GM23338 (cell line): ENCODE results near the gene MUS81. TPM values are rescaled to one million over a fixed set of nuclear protein-coding genes. Genes with fewer than 3 reads are reported as not detected.
A peak's percentile ranks its signal among the peaks of the same experiment; 100 is the strongest.

Source experiments
- ATAC-seq: fragments of 200-7000 bp; cut with Tn5 transposase; 3 replicates; pipeline ENCODE4 v1.9.1; 2020
- DNase-seq: peaks from one replicate; pipeline ENCODE4 v3.0.0-alpha.2; 2015; ENCODE audit warnings: low spot score
- H2AFZ ChIP-seq: fragments of 200-600 bp; sonication (generic); 2 replicates; pipeline ENCODE4 v1.8.0; 2016; ENCODE audit warnings: antibody characterized with exemption, mild to moderate bottlenecking, moderate library complexity
- H3F3A ChIP-seq: fragments of 200-600 bp; sonication (generic); replicated peaks from 2 replicates; pipeline ENCODE4 v1.8.0; 2017; ENCODE audit warnings: antibody characterized with exemption, mixed run types, low read depth
- H3K27ac ChIP-seq: fragments of 200-600 bp; sonication (generic); 2 replicates; pipeline ENCODE4 v1.6.1; 2016; ENCODE audit warnings: low read depth
- H3K27me3 ChIP-seq: fragments of 200-600 bp; sonication (generic); 2 replicates; pipeline ENCODE4 v1.8.0; 2016; ENCODE audit warnings: mild to moderate bottlenecking, mixed run types, moderate library complexity; ENCODE audit not compliant: insufficient read depth
- H3K36me3 ChIP-seq: fragments of 200-600 bp; sonication (generic); 2 replicates; pipeline ENCODE4 v1.8.0; 2016; ENCODE audit warnings: mild to moderate bottlenecking; ENCODE audit not compliant: insufficient read depth
- H3K4me1 ChIP-seq: fragments of 200-600 bp; sonication (generic); 2 replicates; pipeline ENCODE4 v1.8.0; 2016; ENCODE audit warnings: mild to moderate bottlenecking, moderate library complexity; ENCODE audit not compliant: insufficient read depth
- H3K4me2 ChIP-seq: fragments of 200-600 bp; sonication (generic); 2 replicates; pipeline ENCODE4 v1.7.1; 2017; ENCODE audit warnings: mixed run types
- H3K4me3 ChIP-seq: fragments of 200-600 bp; sonication (generic); 2 replicates; pipeline ENCODE4 v1.6.1; 2016; ENCODE audit warnings: mixed run types
- H3K79me2 ChIP-seq: fragments of 200-600 bp; sonication (generic); replicated peaks from 2 replicates; pipeline ENCODE4 v1.8.0; 2017; ENCODE audit warnings: mild to moderate bottlenecking; ENCODE audit not compliant: insufficient read depth
- H3K9me2 ChIP-seq: fragments of 200-600 bp; sonication (generic); 2 replicates; pipeline ENCODE4 v1.8.0; 2017; ENCODE audit not compliant: insufficient read depth
- H4K20me1 ChIP-seq: fragments of 200-600 bp; sonication (generic); replicated peaks from 2 replicates; pipeline ENCODE4 v1.8.0; 2017; ENCODE audit warnings: mild to moderate bottlenecking; ENCODE audit not compliant: insufficient read depth
- H3K27ac Mint-ChIP-seq: 2 replicates; pipeline ENCODE4 v1.8.0; 2020; ENCODE audit warnings: inconsistent platforms, mild to moderate bottlenecking, moderate library complexity, mixed read lengths
- H3K27me3 Mint-ChIP-seq: 3 replicates; pipeline ENCODE4 v1.8.0; 2022; ENCODE audit warnings: low read depth, mild to moderate bottlenecking, moderate library complexity, mixed read lengths, inconsistent platforms; ENCODE audit not compliant: insufficient read depth, poor library complexity
- H3K36me3 Mint-ChIP-seq: 3 replicates; pipeline ENCODE4 v1.8.0; 2021; ENCODE audit warnings: low read depth, mild to moderate bottlenecking, inconsistent platforms, moderate library complexity, mixed read lengths
- H3K4me1 Mint-ChIP-seq: 3 replicates; pipeline ENCODE4 v1.8.0; 2020; ENCODE audit warnings: mild to moderate bottlenecking, inconsistent platforms, mixed read lengths
- H3K4me3 Mint-ChIP-seq: 3 replicates; pipeline ENCODE4 v1.8.0; 2021; ENCODE audit warnings: moderate library complexity, mild to moderate bottlenecking, inconsistent platforms, mixed read lengths
- H3K9me3 Mint-ChIP-seq: 3 replicates; pipeline ENCODE4 v1.8.0; 2020; ENCODE audit warnings: moderate library complexity, mild to moderate bottlenecking, inconsistent platforms, mixed read lengths
- POLR2AphosphoS5 ChIP-seq: IDR thresholded peaks from 2 replicates; pipeline ENCODE4 v1.6.1; 2016; ENCODE audit warnings: antibody characterized with exemption, low read depth
- polyA plus RNA-seq: library from polyadenylated mRNA; unstranded; fragments of >200 nt; fragmentation: Nextera tagmentation; extraction: Ambion mirVana; gene quantifications from 2 replicates; pipeline ENCODE4 v1.2.1, GENCODE V29; 2016
- total RNA-seq: library from RNA; depleted of rRNA; stranded (reverse); fragments of >200 nt; shearing (Covaris generic); gene quantifications from 2 replicates; pipeline ENCODE4 v1.2.3, GENCODE V29; 2014
- TF ChIP-seq, protein P1 (sequence below): fragments of 250-450 bp; sonication (Bioruptor Pico); IDR thresholded peaks from 2 replicates; pipeline ENCODE4 v1.5.0; 2020; ENCODE audit warnings: mild to moderate bottlenecking, moderate library complexity
- TF ChIP-seq, protein P2 (sequence below), 2 experiments: fragments of 200-600 bp in 1 of 2; sonication (generic) in 1 of 2; conservative IDR thresholded peaks; 2 replicates each; pipeline versions ENCODE4 v1.5.1 to v1.6.1; 2016 to 2017; ENCODE audit warnings: antibody characterized with exemption in 2 of 2, low read depth in 2 of 2, mild to moderate bottlenecking in 2 of 2, moderate library complexity in 1 of 2

Gene MUS81
- total and polyA plus RNA-seq, 2 experiments from 2014 or later, result 38.5 to 48.6 TPM

DNA sequence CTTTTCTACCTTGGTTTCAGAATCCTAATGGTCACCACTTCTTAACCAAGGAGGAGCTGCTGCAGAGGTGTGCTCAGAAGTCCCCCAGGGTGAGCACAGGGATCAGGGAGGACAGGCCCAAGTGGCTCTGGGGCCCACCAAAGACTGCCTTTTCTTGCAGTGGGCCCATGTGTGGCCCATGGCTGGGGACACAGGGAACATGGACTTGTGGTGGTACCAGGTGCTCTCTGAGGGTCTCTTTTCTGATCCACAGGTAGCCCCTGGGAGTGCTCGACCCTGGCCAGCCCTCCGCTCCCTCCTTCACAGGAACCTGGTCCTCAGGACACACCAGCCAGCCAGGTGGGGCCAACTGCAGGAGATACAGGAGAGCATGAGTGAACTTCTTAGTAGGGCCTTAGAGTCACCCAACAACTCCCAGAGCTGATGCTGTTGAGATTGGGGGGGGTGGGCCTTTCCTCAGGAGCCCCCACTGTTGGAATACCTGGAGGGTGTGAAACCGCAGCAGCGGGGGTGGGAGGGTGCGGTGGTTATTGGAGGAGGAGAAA lies 2.0 kb downstream of the MUS81 start (continued):
- TF ChIP-seq, protein P1, sequence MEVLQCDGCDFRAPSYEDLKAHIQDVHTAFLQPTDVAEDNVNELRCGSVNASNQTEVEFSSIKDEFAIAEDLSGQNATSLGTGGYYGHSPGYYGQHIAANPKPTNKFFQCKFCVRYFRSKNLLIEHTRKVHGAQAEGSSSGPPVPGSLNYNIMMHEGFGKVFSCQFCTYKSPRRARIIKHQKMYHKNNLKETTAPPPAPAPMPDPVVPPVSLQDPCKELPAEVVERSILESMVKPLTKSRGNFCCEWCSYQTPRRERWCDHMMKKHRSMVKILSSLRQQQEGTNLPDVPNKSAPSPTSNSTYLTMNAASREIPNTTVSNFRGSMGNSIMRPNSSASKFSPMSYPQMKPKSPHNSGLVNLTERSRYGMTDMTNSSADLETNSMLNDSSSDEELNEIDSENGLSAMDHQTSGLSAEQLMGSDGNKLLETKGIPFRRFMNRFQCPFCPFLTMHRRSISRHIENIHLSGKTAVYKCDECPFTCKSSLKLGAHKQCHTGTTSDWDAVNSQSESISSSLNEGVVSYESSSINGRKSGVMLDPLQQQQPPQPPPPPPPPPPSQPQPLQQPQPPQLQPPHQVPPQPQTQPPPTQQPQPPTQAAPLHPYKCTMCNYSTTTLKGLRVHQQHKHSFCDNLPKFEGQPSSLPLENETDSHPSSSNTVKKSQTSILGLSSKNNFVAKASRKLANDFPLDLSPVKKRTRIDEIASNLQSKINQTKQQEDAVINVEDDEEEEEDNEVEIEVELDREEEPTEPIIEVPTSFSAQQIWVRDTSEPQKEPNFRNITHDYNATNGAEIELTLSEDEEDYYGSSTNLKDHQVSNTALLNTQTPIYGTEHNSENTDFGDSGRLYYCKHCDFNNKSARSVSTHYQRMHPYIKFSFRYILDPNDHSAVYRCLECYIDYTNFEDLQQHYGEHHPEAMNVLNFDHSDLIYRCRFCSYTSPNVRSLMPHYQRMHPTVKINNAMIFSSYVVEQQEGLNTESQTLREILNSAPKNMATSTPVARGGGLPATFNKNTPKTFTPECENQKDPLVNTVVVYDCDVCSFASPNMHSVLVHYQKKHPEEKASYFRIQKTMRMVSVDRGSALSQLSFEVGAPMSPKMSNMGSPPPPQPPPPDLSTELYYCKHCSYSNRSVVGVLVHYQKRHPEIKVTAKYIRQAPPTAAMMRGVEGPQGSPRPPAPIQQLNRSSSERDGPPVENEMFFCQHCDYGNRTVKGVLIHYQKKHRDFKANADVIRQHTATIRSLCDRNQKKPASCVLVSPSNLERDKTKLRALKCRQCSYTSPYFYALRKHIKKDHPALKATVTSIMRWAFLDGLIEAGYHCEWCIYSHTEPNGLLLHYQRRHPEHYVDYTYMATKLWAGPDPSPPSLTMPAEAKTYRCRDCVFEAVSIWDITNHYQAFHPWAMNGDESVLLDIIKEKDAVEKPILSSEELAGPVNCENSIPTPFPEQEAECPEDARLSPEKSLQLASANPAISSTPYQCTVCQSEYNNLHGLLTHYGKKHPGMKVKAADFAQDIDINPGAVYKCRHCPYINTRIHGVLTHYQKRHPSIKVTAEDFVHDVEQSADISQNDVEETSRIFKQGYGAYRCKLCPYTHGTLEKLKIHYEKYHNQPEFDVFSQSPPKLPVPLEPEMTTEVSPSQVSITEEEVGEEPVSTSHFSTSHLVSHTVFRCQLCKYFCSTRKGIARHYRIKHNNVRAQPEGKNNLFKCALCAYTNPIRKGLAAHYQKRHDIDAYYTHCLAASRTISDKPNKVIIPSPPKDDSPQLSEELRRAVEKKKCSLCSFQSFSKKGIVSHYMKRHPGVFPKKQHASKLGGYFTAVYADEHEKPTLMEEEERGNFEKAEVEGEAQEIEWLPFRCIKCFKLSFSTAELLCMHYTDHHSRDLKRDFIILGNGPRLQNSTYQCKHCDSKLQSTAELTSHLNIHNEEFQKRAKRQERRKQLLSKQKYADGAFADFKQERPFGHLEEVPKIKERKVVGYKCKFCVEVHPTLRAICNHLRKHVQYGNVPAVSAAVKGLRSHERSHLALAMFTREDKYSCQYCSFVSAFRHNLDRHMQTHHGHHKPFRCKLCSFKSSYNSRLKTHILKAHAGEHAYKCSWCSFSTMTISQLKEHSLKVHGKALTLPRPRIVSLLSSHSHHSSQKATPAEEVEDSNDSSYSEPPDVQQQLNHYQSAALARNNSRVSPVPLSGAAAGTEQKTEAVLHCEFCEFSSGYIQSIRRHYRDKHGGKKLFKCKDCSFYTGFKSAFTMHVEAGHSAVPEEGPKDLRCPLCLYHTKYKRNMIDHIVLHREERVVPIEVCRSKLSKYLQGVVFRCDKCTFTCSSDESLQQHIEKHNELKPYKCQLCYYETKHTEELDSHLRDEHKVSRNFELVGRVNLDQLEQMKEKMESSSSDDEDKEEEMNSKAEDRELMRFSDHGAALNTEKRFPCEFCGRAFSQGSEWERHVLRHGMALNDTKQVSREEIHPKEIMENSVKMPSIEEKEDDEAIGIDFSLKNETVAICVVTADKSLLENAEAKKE (CRISPR knock-in tag), result no peak

DNA sequence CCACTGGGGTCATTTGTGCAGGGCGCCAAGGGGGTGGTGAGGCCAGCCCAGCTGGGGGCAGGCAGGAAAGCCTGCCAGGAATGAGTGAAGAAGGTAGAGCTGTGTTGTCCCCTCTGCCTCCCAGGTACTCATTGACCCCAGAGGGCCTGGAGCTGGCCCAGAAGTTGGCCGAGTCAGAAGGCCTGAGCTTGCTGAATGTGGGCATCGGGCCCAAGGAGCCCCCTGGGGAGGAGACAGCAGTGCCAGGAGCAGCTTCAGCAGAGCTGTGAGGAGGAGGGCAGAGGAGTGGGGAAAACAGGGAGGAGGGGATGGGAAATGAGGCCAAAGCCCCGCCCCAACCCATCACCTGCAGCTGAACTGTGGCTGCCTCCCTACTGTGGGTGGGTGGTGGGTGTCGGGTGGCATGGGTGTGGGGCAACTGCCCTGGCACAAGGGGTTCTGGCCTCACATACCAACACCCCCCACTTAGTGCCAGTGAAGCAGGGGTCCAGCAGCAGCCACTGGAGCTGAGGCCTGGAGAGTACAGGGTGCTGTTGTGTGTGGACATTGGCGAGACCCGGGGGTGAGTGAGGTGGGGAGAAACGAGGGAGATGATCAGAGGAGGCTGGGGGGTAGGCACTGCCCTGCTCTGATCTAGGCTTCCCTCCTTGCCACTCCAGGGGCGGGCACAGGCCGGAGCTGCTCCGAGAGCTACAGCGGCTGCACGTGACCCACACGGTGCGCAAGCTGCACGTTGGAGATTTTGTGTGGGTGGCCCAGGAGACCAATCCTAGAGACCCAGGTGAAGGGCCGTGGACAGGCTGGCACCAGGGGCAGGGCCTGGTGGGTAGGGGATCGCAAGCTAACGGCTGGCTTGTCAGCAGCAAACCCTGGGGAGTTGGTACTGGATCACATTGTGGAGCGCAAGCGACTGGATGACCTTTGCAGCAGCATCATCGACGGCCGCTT lies 3.0 kb downstream of the MUS81 start:
- peaks cover 6% of the 10 kb centered on the region; the same call in 1 of the 2 replicates for H4K20me1 ChIP-seq
- no peak overlapping the region for H3K27ac Mint-ChIP-seq
- H3K27me3 ChIP-seq, result no peaks in the 10 kb centered on the region
- no peak overlapping the region for H3K27ac ChIP-seq
- no peak overlapping the region for H3K4me2 ChIP-seq
- no peak overlapping the region for H3K4me3 ChIP-seq
- H3K4me1 Mint-ChIP-seq, result peaks cover 16% of the 10 kb centered on the region
- H3K9me3 Mint-ChIP-seq, result peaks cover 4% of the 10 kb centered on the region; the same call in 2 of the 3 replicates
- peaks cover 27% of the 10 kb centered on the region for H3K27me3 Mint-ChIP-seq
- H3K36me3 Mint-ChIP-seq, result peaks cover 39% of the 10 kb centered on the region
- peaks cover 8% of the 10 kb centered on the region; the same call in 1 of the 2 replicates for H3K4me1 ChIP-seq
- peaks cover 27% of the 10 kb centered on the region for H3F3A ChIP-seq
- peaks cover 4% of the 10 kb centered on the region; the same call in 1 of the 2 replicates for H3K36me3 ChIP-seq
- DNase-seq (no peak), ATAC-seq (no peak)
- H3K79me2 ChIP-seq, result peaks cover 11% of the 10 kb centered on the region
- H3K9me2 ChIP-seq, result no peaks in the 10 kb centered on the region
- peak overlapping the region; percentile 19 for H3K4me3 Mint-ChIP-seq
- H2AFZ ChIP-seq, result no peak overlapping the region
- TF ChIP-seq POLR2AphosphoS5, result no peak
- TF ChIP-seq, protein P1 (CRISPR knock-in tag), result no peak
- TF ChIP-seq, protein P2, sequence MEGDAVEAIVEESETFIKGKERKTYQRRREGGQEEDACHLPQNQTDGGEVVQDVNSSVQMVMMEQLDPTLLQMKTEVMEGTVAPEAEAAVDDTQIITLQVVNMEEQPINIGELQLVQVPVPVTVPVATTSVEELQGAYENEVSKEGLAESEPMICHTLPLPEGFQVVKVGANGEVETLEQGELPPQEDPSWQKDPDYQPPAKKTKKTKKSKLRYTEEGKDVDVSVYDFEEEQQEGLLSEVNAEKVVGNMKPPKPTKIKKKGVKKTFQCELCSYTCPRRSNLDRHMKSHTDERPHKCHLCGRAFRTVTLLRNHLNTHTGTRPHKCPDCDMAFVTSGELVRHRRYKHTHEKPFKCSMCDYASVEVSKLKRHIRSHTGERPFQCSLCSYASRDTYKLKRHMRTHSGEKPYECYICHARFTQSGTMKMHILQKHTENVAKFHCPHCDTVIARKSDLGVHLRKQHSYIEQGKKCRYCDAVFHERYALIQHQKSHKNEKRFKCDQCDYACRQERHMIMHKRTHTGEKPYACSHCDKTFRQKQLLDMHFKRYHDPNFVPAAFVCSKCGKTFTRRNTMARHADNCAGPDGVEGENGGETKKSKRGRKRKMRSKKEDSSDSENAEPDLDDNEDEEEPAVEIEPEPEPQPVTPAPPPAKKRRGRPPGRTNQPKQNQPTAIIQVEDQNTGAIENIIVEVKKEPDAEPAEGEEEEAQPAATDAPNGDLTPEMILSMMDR (conservative IDR thresholded peaks at IDR 0.05; ENCODE audit: low read depth in 2 of 2), result no peak
